Gastroesophageal sphincter (tissue), 4 donors: ENCODE measurements around the gene MC2R. TPM values are rescaled to one million over a fixed set of nuclear protein-coding genes. Genes with fewer than 3 reads are reported as not detected.

Experiments used
- ATAC-seq: fragments of 150-250 bp; one replicate; pipeline ENCODE4 v1.9.1; 2016; ENCODE audit warnings: mild to moderate bottlenecking, moderate library complexity
- H3K27ac ChIP-seq, 4 donors: fragments of 200-600 bp; sonication (generic) in 3 of 4; 1 replicate in 3 of 4; 2 replicates in 1 of 4; pipeline ENCODE4 v1.5.1; 2016 to 2019
- H3K27me3 ChIP-seq: fragments of 200-600 bp; sonication (generic); one replicate; pipeline ENCODE4 v1.5.1; 2019
- H3K36me3 ChIP-seq, 2 donors: fragments of 200-600 bp; sonication (generic); one replicate each; pipeline ENCODE4 v1.5.1; 2019; ENCODE audit warnings: control low read depth in 1 of 2
- H3K4me1 ChIP-seq, 3 donors: fragments of 200-600 bp; sonication (generic); 1 replicate in 2 of 3; 2 replicates in 1 of 3; pipeline ENCODE4 v1.5.1; 2016 to 2019; ENCODE audit warnings: control low read depth in 2 of 3
- H3K4me3 ChIP-seq, 2 donors: fragments of 200-600 bp; sonication (generic); one replicate each; pipeline ENCODE4 v1.5.1; 2019; ENCODE audit warnings: mild to moderate bottlenecking in 1 of 2, moderate library complexity in 1 of 2
- H3K9me3 ChIP-seq, 3 donors: fragments of 200-600 bp; sonication (generic); one replicate each; pipeline ENCODE4 v1.5.1; 2017 to 2019; ENCODE audit warnings: control low read depth in 2 of 3
- CTCF ChIP-seq, 4 experiments: fragments of 200-600 bp in 2 of 4; fragments of 450-650 bp in 2 of 4; sonication (generic) in 1 of 4; IDR thresholded peaks; one replicate each; pipeline ENCODE4 v1.5.1; 2017 to 2019; ENCODE audit warnings: antibody characterized with exemption in 4 of 4, mild to moderate bottlenecking in 2 of 4, moderate library complexity in 2 of 4
- EP300 ChIP-seq: sonication (generic); formaldehyde crosslinking; IDR thresholded peaks from one replicate; pipeline ENCODE4 v1.6.1; 2017; ENCODE audit warnings: antibody characterized with exemption, mild to moderate bottlenecking
- POLR2A ChIP-seq, 2 donors: fragments of 450-650 bp; IDR thresholded peaks; one replicate each; pipeline ENCODE4 v1.6.1; 2017; ENCODE audit warnings: antibody characterized with exemption in 2 of 2, mild to moderate bottlenecking in 2 of 2, moderate library complexity in 1 of 2
- POLR2AphosphoS5 ChIP-seq: sonication (generic); formaldehyde crosslinking; IDR thresholded peaks from one replicate; pipeline ENCODE4 v1.6.1; 2017; ENCODE audit warnings: antibody characterized with exemption
- WGBS, 2 donors: methylation state at CpG; one replicate each; pipeline ENCODE4 v1.1.5; 2018; ENCODE audit warnings: low coverage in 1 of 2; 5-methylcytosine and 5-hydroxymethylcytosine counted together
- total RNA-seq, 4 donors: library from RNA; depleted of rRNA; stranded (reverse); fragments of >200 nt; gene quantifications; one replicate each; pipeline ENCODE4 v1.1.0, GENCODE V29; 2016

Gene MC2R
- total RNA-seq, 4 donors from 2014 or later = not detected

GRCh38 chr18:13879492-13879891 is 35.8 kb downstream of the MC2R start:
- no peak for ATAC-seq
- Histone ChIP-seq H3K4me3 (no peak overlapping the region), H3K9me3 (no peaks in the 10 kb centered on the region), H3K4me1 (no peaks in the 10 kb centered on the region), H3K27ac (no peak overlapping the region), H3K27me3 (peaks cover 4% of the 10 kb centered on the region), H3K36me3 (no peaks in the 10 kb centered on the region)
- 60 to 83% methylated on average over 2 of the region's 7 CpGs for WGBS, 2 donors
- no peak for TF ChIP-seq POLR2A (IDR thresholded peaks at IDR 0.05)
- TF ChIP-seq POLR2AphosphoS5 = no peak
- no peak for TF ChIP-seq EP300
- no peak for TF ChIP-seq CTCF (IDR thresholded peaks at IDR 0.05)

- Histone ChIP-seq H3K4me1 (no peaks in the 10 kb centered on the region), H3K27me3 (peaks cover 4% of the 10 kb centered on the region), H3K9me3 (no peaks in the 10 kb centered on the region), H3K36me3 (no peaks in the 10 kb centered on the region), H3K27ac (no peak overlapping the region), H3K4me3 (no peak overlapping the region)
- ATAC-seq = no peak
- 92% methylated on average over 2 of the region's 2 CpGs; no CpG with 5 or more reads in 1 of the 2 donors for WGBS, 2 donors
- no peak for TF ChIP-seq POLR2AphosphoS5
- TF ChIP-seq EP300 = no peak
- no peak for TF ChIP-seq POLR2A (IDR thresholded peaks at IDR 0.05)
- TF ChIP-seq CTCF (IDR thresholded peaks at IDR 0.05) = no peak
Measured at GRCh38 chr18:13878857-13879256, 36.5 kb downstream of the MC2R start.

- Histone ChIP-seq H3K27ac (no peak overlapping the region), H3K4me1 (no peaks in the 10 kb centered on the region), H3K36me3 (no peaks in the 10 kb centered on the region), H3K27me3 (peaks cover 13% of the 10 kb centered on the region), H3K4me3 (no peak overlapping the region), H3K9me3 (no peaks in the 10 kb centered on the region)
- no peak for ATAC-seq
- TF ChIP-seq EP300 (no peak), POLR2AphosphoS5 (no peak), CTCF (IDR thresholded peaks at IDR 0.05) (no peak), POLR2A (IDR thresholded peaks at IDR 0.05) (no peak)
- 82 to 93% methylated on average over 3 of the region's 4 CpGs for WGBS, 2 donors
Measured at GRCh38 chr18:13877157-13877556, 38.2 kb downstream of the MC2R start.

- ATAC-seq = no peak
- no peak for TF ChIP-seq POLR2A (IDR thresholded peaks at IDR 0.05)
- TF ChIP-seq POLR2AphosphoS5 = no peak
- TF ChIP-seq EP300 = no peak
- no peak for TF ChIP-seq CTCF (IDR thresholded peaks at IDR 0.05)
- no peaks in the 10 kb centered on the region for H3K9me3 ChIP-seq
- H3K36me3 ChIP-seq = no peaks in the 10 kb centered on the region
- H3K27me3 ChIP-seq = peaks cover 37% of the 10 kb centered on the region
- 59 to 71% methylated on average over 4 of the region's 4 CpGs for WGBS, 2 donors
- no peak overlapping the region for H3K27ac ChIP-seq
- no peak overlapping the region for H3K4me3 ChIP-seq
- H3K4me1 ChIP-seq = no peaks in the 10 kb centered on the region
Measured at GRCh38 chr18:13874558-13874957, 40.8 kb downstream of the MC2R start.

- peaks cover 0 to 6% (median 0%) of the 10 kb centered on the region in 3 donors for H3K4me1 ChIP-seq
- H3K36me3 ChIP-seq = no peaks in the 10 kb centered on the region
- no peak for TF ChIP-seq POLR2A (IDR thresholded peaks at IDR 0.05)
- TF ChIP-seq POLR2AphosphoS5 = no peak
- no peak for TF ChIP-seq EP300
- no peak for TF ChIP-seq CTCF (IDR thresholded peaks at IDR 0.05)
- WGBS, 2 donors = 55 to 58% methylated on average over 2 to 3 of the region's 5 CpGs
- no peaks in the 10 kb centered on the region for H3K9me3 ChIP-seq
- H3K4me3 ChIP-seq = no peak overlapping the region
- ATAC-seq = no peak
- H3K27ac ChIP-seq = no peak overlapping the region
- H3K27me3 ChIP-seq = peaks cover 50% of the 10 kb centered on the region
Measured at GRCh38 chr18:13872932-13873331, 42.4 kb downstream of the MC2R start.
